Dermis blood vessel endothelial cell (primary cell): ENCODE measurements around the gene HMGXB3. TPM values are rescaled to one million over a fixed set of nuclear protein-coding genes. Genes with fewer than 3 reads are reported as not detected.
"Not testable (repeated sequence)": the region's sequence is repeated elsewhere in the genome, so short reads cannot be mapped to it uniquely, and the experiment has no call there.

ENCODE experiments used
- DNase-seq: peaks from one replicate; pipeline ENCODE4 v3.0.0; 2010
- total RNA-seq: library from RNA; depleted of rRNA; stranded (reverse); fragments of >200 nt; gene quantifications from 2 replicates; pipeline ENCODE4 v1.2.3, GENCODE V29; 2014

The HMGXB3 gene
- total RNA-seq, 1 donor from 2014 or later = 33.2 TPM

GRCh38 chr5:150021491-150022157, 21.1 kb downstream of the HMGXB3 start:
- peak; percentile 93 for DNase-seq

GRCh38 chr5:150022158-150022531, 21.6 kb downstream of the HMGXB3 start:
- peak; percentile 97 for DNase-seq

- no peak for DNase-seq
These were observed 22.1 kb downstream of the HMGXB3 start for GRCh38 chr5:150022681-150023080.

GRCh38 chr5:150023136-150023535, 22.6 kb downstream of the HMGXB3 start:
- no peak for DNase-seq

- peak; percentile 39 for DNase-seq
These were observed 23.9 kb downstream of the HMGXB3 start for GRCh38 chr5:150024346-150024984.

- no peak for DNase-seq
These were observed 26.2 kb downstream of the HMGXB3 start for GRCh38 chr5:150026682-150027172.

- not testable (repeated sequence) for DNase-seq
These were observed 27.5 kb downstream of the HMGXB3 start for GRCh38 chr5:150028047-150028446.

- DNase-seq = no peak
These were observed 32.8 kb downstream of the HMGXB3 start for GRCh38 chr5:150033334-150033733.

- no peak for DNase-seq
These were observed 34.1 kb downstream of the HMGXB3 start for GRCh38 chr5:150034662-150035061.

- DNase-seq = no peak
These were observed 34.8 kb downstream of the HMGXB3 start for GRCh38 chr5:150035139-150035895.

- no peak for DNase-seq
These were observed 36.0 kb downstream of the HMGXB3 start for GRCh38 chr5:150036513-150036912.

- DNase-seq = no peak
These were observed 38.0 kb downstream of the HMGXB3 start for GRCh38 chr5:150038547-150038946.

- DNase-seq = no peak
These were observed 41.9 kb downstream of the HMGXB3 start for GRCh38 chr5:150042459-150042858.

- DNase-seq = no peak
These were observed 43.3 kb downstream of the HMGXB3 start for GRCh38 chr5:150043657-150044328.

- peak; percentile 77 for DNase-seq
These were observed 43.8 kb downstream of the HMGXB3 start for GRCh38 chr5:150044329-150044681.

GRCh38 chr5:150044712-150045111, 44.2 kb downstream of the HMGXB3 start:
- no peak for DNase-seq

GRCh38 chr5:150045549-150045948, 45.0 kb downstream of the HMGXB3 start:
- DNase-seq = no peak

- no peak for DNase-seq
These were observed 45.5 kb downstream of the HMGXB3 start for GRCh38 chr5:150046031-150046430.

- DNase-seq = peak; percentile 84
These were observed 49.8 kb downstream of the HMGXB3 start for GRCh38 chr5:150050172-150050811.

- DNase-seq = no peak
These were observed 51.2 kb downstream of the HMGXB3 start for GRCh38 chr5:150051657-150052195.

- DNase-seq = no peak
These were observed 51.9 kb downstream of the HMGXB3 start for GRCh38 chr5:150052226-150052955.
